ENCODE results near the gene FAAP100.

The FAAP100 gene

DNA sequence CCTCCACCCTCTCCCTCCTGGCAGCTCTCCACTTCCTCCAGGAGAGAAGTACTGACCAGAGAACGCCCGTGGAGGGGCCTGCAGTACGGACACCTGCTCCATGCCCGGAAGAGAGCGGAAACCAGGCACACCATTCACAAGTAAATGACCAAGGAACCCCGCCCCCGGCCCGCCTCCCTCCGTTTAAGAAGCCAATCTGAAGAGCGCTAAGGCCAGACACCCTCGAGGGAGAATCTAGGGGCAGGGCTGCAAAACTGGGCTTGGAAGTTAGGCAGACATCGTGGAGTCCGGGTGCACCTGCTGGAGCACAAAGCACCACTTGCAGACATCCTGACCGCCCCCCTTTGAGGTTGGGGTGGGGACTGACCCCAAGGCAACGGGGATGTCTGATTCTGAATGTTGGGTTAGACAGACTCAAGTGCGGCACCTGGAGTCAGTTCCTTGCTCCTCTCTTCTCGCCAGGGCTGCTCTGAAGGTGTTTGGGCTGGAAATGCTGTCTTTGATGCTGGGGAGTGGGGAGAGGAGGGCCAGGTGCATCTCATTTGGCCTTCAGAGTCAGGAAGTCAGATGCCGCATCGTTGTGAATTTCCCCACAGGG, 964 bp upstream of the FAAP100 start:
- peak; percentile 89 for DNase-seq

DNA sequence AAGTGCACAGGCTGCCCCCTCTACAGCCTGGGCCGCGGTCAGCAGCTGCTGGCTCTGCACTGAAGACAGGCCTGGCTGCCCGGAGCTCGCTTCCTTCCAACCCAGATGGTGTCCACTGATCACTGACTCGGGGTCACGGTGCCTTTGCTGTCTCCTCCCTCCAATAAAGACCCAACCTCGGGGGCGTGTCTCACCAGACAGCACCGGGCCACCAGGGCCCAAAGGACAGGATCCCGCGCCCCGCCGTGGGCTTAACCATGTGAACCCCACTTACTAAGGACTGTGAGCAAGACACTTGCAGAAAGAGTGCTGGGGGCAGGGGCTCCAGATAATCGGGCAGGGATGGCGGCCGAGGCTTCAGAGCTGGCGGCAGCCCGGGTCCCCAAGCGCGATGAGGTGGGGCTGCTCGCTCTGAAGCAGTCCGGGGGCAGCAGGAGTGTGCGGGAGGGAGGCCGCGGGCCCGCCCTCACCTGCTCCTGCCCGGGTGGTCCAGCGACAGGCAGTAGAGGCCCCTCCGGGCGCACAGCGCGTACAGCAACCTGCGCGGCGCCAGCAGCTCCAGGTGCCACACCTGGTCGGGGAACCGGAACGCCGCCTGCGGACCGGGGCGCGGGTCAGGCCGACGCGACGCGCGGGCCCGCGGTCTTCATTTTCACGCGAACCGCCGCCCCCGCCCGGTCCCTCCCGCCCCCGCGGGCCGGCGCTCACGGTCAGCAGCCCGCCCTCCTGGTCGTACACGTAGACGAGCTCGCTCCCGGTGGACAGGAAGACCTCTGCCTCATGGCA, 502 bp downstream of the FAAP100 start:
- DNase-seq, result no peak

GRCh38 chr17:81550830-81551457, 1.2 kb downstream of the FAAP100 start:
- no peak for DNase-seq

DNA sequence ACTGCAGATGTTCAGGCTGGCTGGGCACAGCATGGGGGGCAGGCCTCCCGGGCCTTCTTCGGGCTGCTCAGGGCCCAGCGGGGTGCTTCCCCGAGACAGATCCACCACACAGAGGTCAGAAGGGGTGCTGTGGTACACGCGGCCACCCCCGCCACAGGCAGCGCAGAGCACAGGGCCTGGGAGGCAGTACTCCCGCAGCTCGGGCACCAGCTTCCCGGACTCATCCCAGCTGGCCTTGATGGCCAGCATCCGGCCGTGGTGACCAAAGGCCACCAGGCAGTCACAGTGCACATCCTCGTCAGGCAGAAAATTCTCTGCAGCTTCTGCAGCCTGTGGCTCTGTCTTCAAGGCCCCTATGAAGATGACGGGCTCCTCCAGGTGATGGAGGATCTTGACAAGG, 1.9 kb downstream of the FAAP100 start:
- no peak for DNase-seq

DNA sequence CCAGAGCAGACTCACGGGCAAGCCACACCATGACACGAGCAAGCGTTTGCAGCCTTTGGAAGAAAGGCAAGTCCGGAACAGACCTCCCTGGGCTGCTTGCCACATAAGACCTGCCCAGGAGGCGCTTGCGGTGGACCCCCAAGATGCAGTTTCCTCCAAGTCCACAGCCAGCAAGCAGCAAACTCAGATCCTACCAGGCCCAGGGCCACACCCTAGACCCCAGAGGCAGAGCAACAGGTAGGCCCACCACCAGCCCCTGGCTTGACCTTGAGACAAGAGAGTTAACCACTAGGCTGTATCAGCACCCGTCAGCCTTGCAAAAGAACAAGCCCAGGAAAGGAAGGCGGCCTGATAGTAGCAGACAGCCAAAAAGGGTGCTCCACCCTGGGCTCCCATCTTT, 2.3 kb downstream of the FAAP100 start:
- no peak for DNase-seq

DNA sequence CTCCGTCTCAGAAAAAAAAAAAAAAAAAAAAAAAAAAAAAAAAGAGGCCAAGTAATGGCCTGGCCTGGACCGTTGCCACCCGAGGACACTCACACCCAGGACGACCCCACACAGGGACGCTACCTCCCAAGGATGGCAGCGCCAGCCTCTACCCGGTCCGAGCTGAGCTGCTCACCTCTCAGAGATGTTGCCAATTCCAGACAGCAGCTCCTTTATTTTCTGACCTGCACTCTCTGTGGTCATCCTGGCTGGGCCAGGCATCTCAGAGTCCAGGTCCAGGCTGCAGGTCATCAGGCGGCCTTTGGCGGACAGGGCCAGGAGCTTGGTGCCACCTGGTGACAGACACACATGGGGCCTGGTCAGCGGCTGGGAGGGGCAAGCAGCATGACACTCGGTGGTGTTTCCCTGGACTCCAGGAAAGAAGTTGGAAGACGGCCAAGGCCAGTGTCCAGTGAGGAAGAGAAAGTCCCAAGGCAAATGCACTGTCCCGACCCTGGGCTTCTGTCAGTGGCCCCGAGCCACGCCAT, 3.1 kb downstream of the FAAP100 start:
- no peak for DNase-seq

- no peak for DNase-seq
Measured at GRCh38 chr17:81547614-81547982, 4.6 kb downstream of the FAAP100 start.

DNA sequence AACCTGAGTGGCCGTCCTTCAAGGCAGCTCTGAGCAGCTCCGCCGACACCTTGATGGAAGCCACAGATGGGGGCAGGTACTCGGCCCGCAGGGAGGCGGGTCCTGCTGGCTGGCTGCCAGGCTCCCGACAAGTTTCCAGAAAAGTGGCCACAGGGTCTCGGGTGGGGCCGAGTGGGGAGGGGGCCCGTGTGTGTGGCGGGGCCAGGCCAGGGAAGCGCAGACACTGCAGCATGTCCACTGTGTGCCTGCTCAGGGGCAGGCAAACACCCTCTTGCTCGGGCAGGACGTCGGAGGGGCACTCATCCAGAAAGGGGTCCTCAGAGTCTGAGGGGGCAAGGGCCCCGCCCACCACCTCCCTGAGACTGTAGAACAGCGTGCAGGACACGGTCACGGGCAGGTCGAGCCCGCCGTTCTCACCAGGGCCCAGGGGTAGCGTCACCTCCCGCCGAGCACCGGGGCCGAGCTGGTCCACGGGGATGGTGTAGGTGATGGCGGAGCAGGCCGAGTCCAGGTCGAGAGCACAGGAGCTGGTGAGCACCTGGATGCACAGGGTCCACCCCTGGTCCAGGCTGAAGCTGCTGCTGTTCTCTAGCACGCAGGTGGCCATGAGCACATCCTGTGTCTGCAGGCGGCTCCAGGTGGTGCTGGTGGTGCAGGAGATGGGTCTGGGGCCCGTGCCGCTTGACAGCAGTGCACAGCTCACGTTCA, 5.1 kb downstream of the FAAP100 start:
- DNase-seq, result no peak

DNA sequence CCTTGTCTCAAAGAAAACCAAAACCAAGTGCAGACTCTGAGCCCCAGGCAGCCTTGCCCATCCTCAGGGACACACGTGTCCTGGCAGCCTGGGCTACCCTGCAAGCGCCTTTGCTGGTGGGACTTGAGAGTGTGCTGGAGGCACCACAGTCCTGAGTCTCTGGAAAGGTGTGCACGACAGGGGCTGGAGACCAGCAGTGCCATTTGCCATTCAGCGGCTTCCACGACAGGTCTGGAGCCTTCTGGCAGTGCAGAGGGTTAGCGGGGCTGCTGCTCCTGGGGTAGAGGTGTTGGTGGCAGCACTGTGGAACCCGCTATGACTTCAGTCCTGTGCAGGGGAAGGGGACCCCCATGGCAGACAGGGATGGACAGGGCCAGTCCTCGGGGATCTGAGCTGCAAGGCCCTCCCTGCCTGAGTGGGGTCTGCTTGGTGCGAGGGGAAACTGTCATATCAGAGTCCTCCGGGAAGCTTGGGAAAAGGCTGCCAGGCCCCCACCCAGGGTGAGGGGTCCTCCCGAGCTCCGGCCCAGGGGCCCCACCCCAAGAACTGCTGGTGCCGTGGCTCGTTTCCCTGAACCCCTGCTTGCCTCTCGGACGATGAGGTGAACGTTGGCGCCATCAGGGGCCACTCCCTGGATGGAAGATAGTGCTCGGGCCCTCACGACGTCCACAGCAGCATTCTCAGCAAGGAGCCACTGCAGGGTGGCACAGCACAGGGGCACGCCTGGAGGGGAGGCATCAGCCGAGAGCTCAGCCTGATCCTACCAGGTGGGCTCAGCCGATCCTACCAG, 6.8 kb downstream of the FAAP100 start:
- DNase-seq, result no peak

GRCh38 chr17:81544281-81544974, 7.7 kb downstream of the FAAP100 start:
- no peak for DNase-seq

- no peak for DNase-seq
Measured at GRCh38 chr17:81543756-81544155, 8.4 kb downstream of the FAAP100 start.

- DNase-seq, result no peak
Measured at GRCh38 chr17:81543339-81543675, 8.8 kb downstream of the FAAP100 start.

DNA sequence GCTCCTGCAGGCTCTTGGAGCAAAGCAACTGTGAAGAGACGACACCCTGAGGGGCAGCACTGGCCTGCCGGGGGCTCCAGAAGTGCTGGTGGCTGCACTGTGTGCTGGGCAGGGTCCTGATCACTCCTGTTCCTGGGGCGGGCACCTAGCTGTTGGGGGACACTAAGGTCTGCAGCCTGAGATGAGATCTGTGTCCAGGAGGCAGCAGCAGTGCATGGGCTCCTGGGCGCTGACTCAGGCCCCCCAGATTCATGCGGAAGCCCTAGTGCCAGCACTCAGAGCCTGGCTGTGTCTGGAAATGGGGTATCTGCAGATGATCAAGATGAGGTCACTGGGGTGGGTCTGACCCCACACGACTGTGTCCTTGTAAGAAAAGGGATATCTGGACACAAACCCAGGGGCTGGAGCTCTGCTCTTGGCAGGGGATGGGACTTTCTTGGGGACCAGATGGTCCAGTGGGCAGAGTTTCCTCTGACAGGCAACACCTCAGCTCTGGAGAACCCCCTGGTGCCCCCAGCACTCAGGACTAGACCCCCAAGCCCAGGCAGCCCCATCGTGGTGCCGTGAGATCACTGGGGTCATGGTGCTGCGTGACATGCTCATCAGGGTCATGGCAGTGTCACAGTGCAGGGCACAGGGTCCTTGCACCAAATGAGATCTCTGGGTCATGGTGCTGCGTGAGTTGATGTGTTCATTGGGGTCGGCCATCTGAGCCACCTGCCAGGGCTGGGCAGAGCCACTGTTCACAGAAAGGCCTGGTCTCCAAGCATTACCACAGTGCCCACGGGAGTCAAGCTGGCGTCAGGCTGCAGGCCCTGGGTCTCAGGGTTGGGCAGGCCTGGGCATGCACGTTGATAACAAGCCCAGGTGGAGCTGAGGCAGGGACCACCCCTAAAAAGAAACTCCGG, 9.5 kb downstream of the FAAP100 start:
- DNase-seq, result no peak

- no peak for DNase-seq
Measured at GRCh38 chr17:81541123-81541522, 11.0 kb downstream of the FAAP100 start.

- DNase-seq, result no peak
Measured at GRCh38 chr17:81540676-81541027, 11.5 kb downstream of the FAAP100 start.

DNA sequence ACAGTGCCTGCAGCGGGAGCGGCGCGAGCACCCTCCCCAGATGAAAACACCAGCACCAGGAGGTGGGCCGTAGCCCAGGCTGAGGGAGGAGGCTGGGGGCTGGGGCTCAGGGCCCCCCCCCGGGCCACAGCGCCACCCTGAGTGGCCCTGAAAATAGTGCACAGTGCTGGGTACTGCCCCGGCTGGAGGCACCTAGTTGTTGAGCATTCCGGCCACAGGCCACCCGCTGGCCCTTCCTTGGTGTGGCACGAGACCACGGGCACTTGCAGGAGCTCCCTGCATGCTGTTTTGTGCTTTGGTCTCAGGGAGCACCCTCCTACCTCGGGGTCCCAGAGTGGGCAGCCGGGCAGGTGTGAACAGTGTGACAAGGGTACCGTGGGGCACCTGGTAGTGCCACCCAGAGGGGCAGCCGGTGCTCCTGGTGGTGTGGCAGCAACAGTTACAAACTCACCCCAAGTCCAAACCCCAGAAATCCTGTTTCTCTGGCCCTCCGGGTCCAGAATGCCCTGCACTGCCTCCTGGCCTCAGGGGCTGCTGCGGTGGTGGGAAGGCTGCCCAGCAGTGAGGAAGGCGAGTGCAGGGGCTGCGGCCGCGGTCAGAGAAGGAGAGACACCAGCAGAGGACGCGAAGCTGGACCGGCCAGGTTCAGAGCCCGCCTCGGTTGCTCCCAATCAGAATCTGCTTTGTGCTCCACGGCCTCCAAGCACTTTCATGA, 12.0 kb downstream of the FAAP100 start:
- DNase-seq, result no peak

- DNase-seq, result no peak
Measured at GRCh38 chr17:81539571-81539900, 12.6 kb downstream of the FAAP100 start.

- DNase-seq, result no peak
Measured at GRCh38 chr17:81538651-81539570, 13.2 kb downstream of the FAAP100 start.

DNA sequence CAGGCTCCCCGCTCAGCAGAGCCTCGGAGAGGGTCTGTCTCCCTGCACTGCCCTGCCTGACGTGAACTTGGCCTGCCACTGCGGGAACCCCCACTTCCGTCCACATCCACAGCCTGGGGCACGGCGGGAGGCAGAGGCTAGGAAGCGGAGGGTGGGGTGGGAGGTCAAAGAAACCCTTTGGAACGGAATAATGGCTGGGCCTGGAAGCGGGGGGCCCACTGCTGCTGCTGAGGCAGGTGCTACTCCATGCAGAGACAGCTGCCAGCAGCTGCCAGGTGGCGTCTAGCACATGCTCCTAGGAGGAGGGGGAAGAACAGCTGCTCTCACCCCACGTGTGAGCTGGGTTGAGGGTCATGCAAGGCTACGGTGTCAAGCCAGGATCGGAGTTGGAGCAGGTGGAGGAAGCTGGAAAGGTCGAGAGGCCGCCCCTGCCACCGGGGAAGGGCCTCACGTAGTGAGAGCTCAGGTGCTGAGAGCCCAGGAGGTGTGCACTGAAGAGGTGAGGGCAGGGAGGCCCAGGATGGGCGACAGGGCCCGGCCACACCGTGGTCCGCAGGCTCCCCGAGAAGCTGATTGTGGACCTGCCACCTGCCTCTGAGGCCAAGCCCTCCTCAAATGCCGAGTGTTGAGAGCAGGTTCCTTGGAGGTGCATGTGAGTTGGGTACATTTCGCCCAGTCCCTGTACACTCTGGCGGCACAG, 14.1 kb downstream of the FAAP100 start:
- peak; percentile 18 for DNase-seq

All from NCI-H2227 treated with DMSO at 0.1 percent for 48 hours (cell line).